IMR-90 (cell line): ENCODE measurements around the gene DNM3. TPM values are rescaled to one million over a fixed set of nuclear protein-coding genes. Genes with fewer than 3 reads are reported as not detected.

Experiments used
- ATAC-seq: fragments of 200-7000 bp; cut with Tn5 transposase; 2 replicates; pipeline ENCODE4 v1.9.1; 2020; ENCODE audit warnings: low read depth, mild to moderate bottlenecking, moderate library complexity
- BruUV-seq: library from RNA; stranded (reverse); fragments of 400-500 nt; replicated peaks from 2 replicates; lab custom pipeline; 2021; lab: Mats Ljungman, UMichigan
- CTCF ChIA-PET: fragments of 300-600 bp; formaldehyde crosslinking; extraction: SDS; loops from one replicate; lab custom pipeline; 2021; ENCODE audit warnings: antibody characterized with exemption; lab: Yijun Ruan, JAX
- POLR2A ChIA-PET: fragments of 300-600 bp; sonication (Branson Sonifier 250); formaldehyde crosslinking; loops from one replicate; lab custom pipeline; 2022; ENCODE audit warnings: antibody characterized with exemption; ENCODE audit not compliant: unreplicated experiment; lab: Charles Lee
- DNase-seq: peaks from one replicate; pipeline ENCODE4 v3.0.0; 2013
- H2AFZ ChIP-seq: replicated peaks from 2 replicates; pipeline ENCODE3; 2013; ENCODE audit warnings: low read length, mild to moderate bottlenecking; ENCODE audit not compliant: poor library complexity
- H2AK5ac ChIP-seq: 2 replicates; pipeline ENCODE4 v1.6.1; 2013; ENCODE audit warnings: low read depth, low read length, inconsistent platforms
- H2AK9ac ChIP-seq: replicated peaks from 2 replicates; pipeline ENCODE3; 2013; ENCODE audit warnings: mild to moderate bottlenecking, low read depth, low read length, moderate library complexity; ENCODE audit not compliant: poor library complexity
- H2BK120ac ChIP-seq: 2 replicates; pipeline ENCODE4 v1.6.1; 2013; ENCODE audit warnings: low read depth, low read length, inconsistent platforms
- H2BK15ac ChIP-seq: 3 replicates; pipeline ENCODE4 v1.6.1; 2013; ENCODE audit warnings: low read depth, low read length, inconsistent platforms
- H2BK20ac ChIP-seq: 2 replicates; pipeline ENCODE4 v1.6.1; 2013; ENCODE audit warnings: low read depth, mild to moderate bottlenecking, inconsistent platforms, low read length, moderate library complexity
- H2BK5ac ChIP-seq: 2 replicates; pipeline ENCODE4 v1.6.1; 2013; ENCODE audit warnings: mild to moderate bottlenecking, low read depth, low read length, inconsistent platforms; ENCODE audit not compliant: poor library complexity, severe bottlenecking
- H3K14ac ChIP-seq: replicated peaks from 2 replicates; pipeline ENCODE4 v1.6.1; 2013; ENCODE audit warnings: low read depth, low read length, inconsistent platforms
- H3K18ac ChIP-seq: 2 replicates; pipeline ENCODE4 v1.6.1; 2013; ENCODE audit warnings: low read depth, low read length, control low read depth
- H3K23ac ChIP-seq: 2 replicates; pipeline ENCODE4 v1.6.1; 2013; ENCODE audit warnings: low read depth, low read length, inconsistent platforms
- H3K27ac ChIP-seq: 2 replicates; pipeline ENCODE4 v1.5.1; 2013; ENCODE audit warnings: mild to moderate bottlenecking, control low read depth, low read length; ENCODE audit not compliant: insufficient read depth
- H3K27me3 ChIP-seq: 2 replicates; pipeline ENCODE4 v1.6.1; 2013; ENCODE audit warnings: low read length; ENCODE audit not compliant: control insufficient read depth, insufficient read depth
- H3K36me3 ChIP-seq: 2 replicates; pipeline ENCODE4 v1.6.1; 2013; ENCODE audit warnings: low read length, mixed read lengths; ENCODE audit not compliant: control insufficient read depth, insufficient read depth
- H3K4ac ChIP-seq: 2 replicates; pipeline ENCODE4 v1.6.1; 2013; ENCODE audit warnings: low read depth, low read length, inconsistent platforms
- H3K4me1 ChIP-seq: 2 replicates; pipeline ENCODE4 v1.6.1; 2013; ENCODE audit warnings: low read length, mixed read lengths; ENCODE audit not compliant: control insufficient read depth, insufficient read depth
- H3K4me2 ChIP-seq: 2 replicates; pipeline ENCODE4 v1.6.1; 2013; ENCODE audit warnings: low read depth, mild to moderate bottlenecking, control low read depth, low read length, moderate library complexity
- H3K4me3 ChIP-seq: 2 replicates; pipeline ENCODE4 v1.5.1; 2013; ENCODE audit warnings: low read depth, mild to moderate bottlenecking, control low read depth, low read length, moderate library complexity; ENCODE audit not compliant: insufficient read depth
- H3K56ac ChIP-seq: 2 replicates; pipeline ENCODE4 v1.6.1; 2013; ENCODE audit warnings: low read length, inconsistent platforms; ENCODE audit not compliant: insufficient read depth; ENCODE audit errors: extremely low read depth
- H3K79me1 ChIP-seq, 2 experiments: 2 replicates each; pipeline ENCODE4 v1.6.1; 2013; ENCODE audit warnings: low read length in 2 of 2, inconsistent platforms in 1 of 2, low read depth in 1 of 2
- H3K9ac ChIP-seq: 2 replicates; pipeline ENCODE4 v1.6.1; 2013; ENCODE audit warnings: low read depth, low read length, control low read depth
- H3K9me1 ChIP-seq: 2 replicates; pipeline ENCODE4 v1.6.1; 2013; ENCODE audit warnings: low read length, inconsistent platforms; ENCODE audit not compliant: insufficient read depth
- H3K9me3 ChIP-seq: 2 replicates; pipeline ENCODE4 v1.6.1; 2013; ENCODE audit warnings: low read length; ENCODE audit not compliant: control insufficient read depth, insufficient read depth
- H4K20me1 ChIP-seq: 2 replicates; pipeline ENCODE4 v1.6.1; 2013; ENCODE audit warnings: low read length, inconsistent platforms; ENCODE audit not compliant: insufficient read depth
- H4K5ac ChIP-seq: 2 replicates; pipeline ENCODE4 v1.6.1; 2013; ENCODE audit warnings: mild to moderate bottlenecking, low read depth, low read length, control low read depth
- H4K8ac ChIP-seq, 2 experiments: 2 replicates each; pipeline ENCODE4 v1.6.1; 2013; ENCODE audit warnings: low read depth in 2 of 2, low read length in 2 of 2, control low read depth in 1 of 2, inconsistent platforms in 1 of 2
- H4K91ac ChIP-seq: 2 replicates; pipeline ENCODE4 v1.6.1; 2013; ENCODE audit warnings: low read depth, low read length, inconsistent platforms; ENCODE audit not compliant: insufficient read depth
- CEBPB ChIP-seq: IDR thresholded peaks from 2 replicates; pipeline ENCODE4 v1.6.1; 2012; ENCODE audit warnings: low read depth, low read length, improper control_type of control experiment
- CHD1 ChIP-seq: IDR thresholded peaks from 2 replicates; pipeline ENCODE4 v1.6.1; 2012; ENCODE audit warnings: low read depth, low read length, improper control_type of control experiment
- FOS ChIP-seq: fragments of 150-350 bp; IDR thresholded peaks from 2 replicates; pipeline ENCODE4 v1.6.1; 2016; ENCODE audit warnings: low read depth, low read length
- MAFK ChIP-seq: IDR thresholded peaks from 2 replicates; pipeline ENCODE4 v1.6.1; 2012; ENCODE audit warnings: low read depth, low read length, improper control_type of control experiment
- MAZ ChIP-seq: IDR thresholded peaks from 2 replicates; pipeline ENCODE4 v1.6.1; 2012; ENCODE audit warnings: low read depth, mild to moderate bottlenecking, low read length, improper control_type of control experiment, moderate library complexity, borderline replicate concordance
- MXI1 ChIP-seq: IDR thresholded peaks from 2 replicates; pipeline ENCODE4 v1.6.1; 2012; ENCODE audit warnings: low read depth, mild to moderate bottlenecking, low read length, moderate library complexity, borderline replicate concordance
- NFE2L2 ChIP-seq: fragments of 150-350 bp; IDR thresholded peaks from 2 replicates; pipeline ENCODE4 v1.6.1; 2016; ENCODE audit warnings: low read depth, mild to moderate bottlenecking, low read length
- POLR2A ChIP-seq: IDR thresholded peaks from 2 replicates; pipeline ENCODE4 v1.6.1; 2012; ENCODE audit warnings: mild to moderate bottlenecking, low read depth, low read length
- RAD21 ChIP-seq: IDR thresholded peaks from 2 replicates; pipeline ENCODE4 v1.6.1; 2012; ENCODE audit warnings: low read length, improper control_type of control experiment
- WGBS, 2 experiments: methylation state at CpG; one replicate each; pipeline versions ENCODE4 v1.1.5 to v1.1.7; 2013; ENCODE audit warnings: missing lambda C conversion rate in 2 of 2; ENCODE audit not compliant: insufficient read length in 1 of 2; ENCODE audit errors: extremely low coverage in 2 of 2; 5-methylcytosine and 5-hydroxymethylcytosine counted together
- dilution Hi-C: fragments of 300-500 bp; cut with HindIII; formaldehyde crosslinking; loops from one replicate; pipeline ENCODE4 v1.14.3; 2018; ENCODE audit warnings: low sequenced_read_pairs; ENCODE audit not compliant: unreplicated experiment
- in situ Hi-C: fragments of 300-500 bp; cut with MboI; formaldehyde crosslinking; loops from 3 replicates; pipeline ENCODE4 v1.14.3; 2019; ENCODE audit warnings: low sequenced_read_pairs, inconsistent platforms, mixed read lengths
- intact Hi-C: fragments of 100-400 bp; cut with micrococcal nuclease; formaldehyde crosslinking; loops from 2 replicates; pipeline ENCODE4 v1.10.0; 2022
- polyA plus RNA-seq, 3 experiments: library from polyadenylated mRNA; depleted of rRNA; stranded (reverse); fragments of >200 nt; gene quantifications; 2 replicates each; pipeline ENCODE4 v1.2.3, GENCODE V29; 2012; ENCODE audit warnings: low replicate concordance in 1 of 3
- total RNA-seq: library from RNA; depleted of rRNA; stranded (reverse); fragments of >200 nt; gene quantifications from 2 replicates; pipeline ENCODE4 v1.2.3, GENCODE V29; 2012
- TF ChIP-seq, protein P1 (sequence below): fragments of 150-350 bp; IDR thresholded peaks from 2 replicates; pipeline ENCODE4 v1.6.1; 2016; ENCODE audit warnings: low read depth, mild to moderate bottlenecking, low read length, moderate library complexity, borderline replicate concordance
- TF ChIP-seq, protein P2 (sequence below): fragments of 150-350 bp; IDR thresholded peaks from 2 replicates; pipeline ENCODE4 v1.6.1; 2017; ENCODE audit warnings: mild to moderate bottlenecking, antibody characterized with exemption, low read length, low read depth
- TF ChIP-seq, protein P3 (sequence below): conservative IDR thresholded peaks from 2 replicates; pipeline ENCODE4 v1.5.1; 2012; ENCODE audit warnings: mild to moderate bottlenecking, low read depth, low read length, improper control_type of control experiment

DNM3 gene
- total and polyA plus RNA-seq, 2 of the 4 experiments (the other 2 are of a cell fraction), result 0.36 TPM

DNA sequence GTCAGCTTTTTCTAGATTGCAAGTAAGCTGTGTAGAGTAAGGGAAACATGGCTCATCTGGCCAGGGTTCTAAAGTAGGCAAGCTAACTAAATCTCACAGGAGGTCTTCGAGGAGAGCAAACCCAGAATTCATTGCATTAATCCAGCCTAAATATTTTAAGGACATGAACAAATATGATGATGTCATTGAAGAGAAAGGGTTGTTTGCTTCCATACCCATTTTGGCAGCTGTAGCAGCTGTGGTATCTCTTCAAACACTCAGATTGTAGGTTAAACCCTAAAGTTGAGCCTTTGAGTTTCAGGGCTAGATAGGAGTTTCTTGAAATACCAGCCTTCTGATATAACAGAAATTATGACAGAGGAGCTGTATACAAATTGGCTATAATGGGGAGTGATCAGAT is 378.7 kb downstream of the DNM3 start:
- ChIA-PET POLR2A (no interaction called here), CTCF (interaction anchor here (0.6 kb wide), 1 partner anchor 85 kb away, joined by 3 read pairs; no protein-coding TSS in a partner anchor)
- peak; percentile 11 for DNase-seq
- H4K5ac ChIP-seq, result no peak overlapping the region
- TF ChIP-seq, protein P1, sequence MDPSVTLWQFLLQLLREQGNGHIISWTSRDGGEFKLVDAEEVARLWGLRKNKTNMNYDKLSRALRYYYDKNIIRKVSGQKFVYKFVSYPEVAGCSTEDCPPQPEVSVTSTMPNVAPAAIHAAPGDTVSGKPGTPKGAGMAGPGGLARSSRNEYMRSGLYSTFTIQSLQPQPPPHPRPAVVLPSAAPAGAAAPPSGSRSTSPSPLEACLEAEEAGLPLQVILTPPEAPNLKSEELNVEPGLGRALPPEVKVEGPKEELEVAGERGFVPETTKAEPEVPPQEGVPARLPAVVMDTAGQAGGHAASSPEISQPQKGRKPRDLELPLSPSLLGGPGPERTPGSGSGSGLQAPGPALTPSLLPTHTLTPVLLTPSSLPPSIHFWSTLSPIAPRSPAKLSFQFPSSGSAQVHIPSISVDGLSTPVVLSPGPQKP, result no peak
- no peak for TF ChIP-seq MXI1
- TF ChIP-seq CHD1, result no peak
- TF ChIP-seq, protein P2, sequence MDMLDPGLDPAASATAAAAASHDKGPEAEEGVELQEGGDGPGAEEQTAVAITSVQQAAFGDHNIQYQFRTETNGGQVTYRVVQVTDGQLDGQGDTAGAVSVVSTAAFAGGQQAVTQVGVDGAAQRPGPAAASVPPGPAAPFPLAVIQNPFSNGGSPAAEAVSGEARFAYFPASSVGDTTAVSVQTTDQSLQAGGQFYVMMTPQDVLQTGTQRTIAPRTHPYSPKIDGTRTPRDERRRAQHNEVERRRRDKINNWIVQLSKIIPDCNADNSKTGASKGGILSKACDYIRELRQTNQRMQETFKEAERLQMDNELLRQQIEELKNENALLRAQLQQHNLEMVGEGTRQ, result no peak
- TF ChIP-seq CEBPB, result no peak
- TF ChIP-seq NFE2L2, result no peak
- TF ChIP-seq, protein P3, sequence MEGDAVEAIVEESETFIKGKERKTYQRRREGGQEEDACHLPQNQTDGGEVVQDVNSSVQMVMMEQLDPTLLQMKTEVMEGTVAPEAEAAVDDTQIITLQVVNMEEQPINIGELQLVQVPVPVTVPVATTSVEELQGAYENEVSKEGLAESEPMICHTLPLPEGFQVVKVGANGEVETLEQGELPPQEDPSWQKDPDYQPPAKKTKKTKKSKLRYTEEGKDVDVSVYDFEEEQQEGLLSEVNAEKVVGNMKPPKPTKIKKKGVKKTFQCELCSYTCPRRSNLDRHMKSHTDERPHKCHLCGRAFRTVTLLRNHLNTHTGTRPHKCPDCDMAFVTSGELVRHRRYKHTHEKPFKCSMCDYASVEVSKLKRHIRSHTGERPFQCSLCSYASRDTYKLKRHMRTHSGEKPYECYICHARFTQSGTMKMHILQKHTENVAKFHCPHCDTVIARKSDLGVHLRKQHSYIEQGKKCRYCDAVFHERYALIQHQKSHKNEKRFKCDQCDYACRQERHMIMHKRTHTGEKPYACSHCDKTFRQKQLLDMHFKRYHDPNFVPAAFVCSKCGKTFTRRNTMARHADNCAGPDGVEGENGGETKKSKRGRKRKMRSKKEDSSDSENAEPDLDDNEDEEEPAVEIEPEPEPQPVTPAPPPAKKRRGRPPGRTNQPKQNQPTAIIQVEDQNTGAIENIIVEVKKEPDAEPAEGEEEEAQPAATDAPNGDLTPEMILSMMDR, result no peak
- no peak for TF ChIP-seq FOS
- TF ChIP-seq MAZ, result no peak
- no peak for TF ChIP-seq POLR2A
- TF ChIP-seq MAFK, result no peak
- no peak for TF ChIP-seq RAD21
- peak; percentile 37; the same call in 1 of the 2 replicates for ATAC-seq
- no peak overlapping the region; the same call in 1 of the 2 replicates for H3K18ac ChIP-seq
- H3K27ac ChIP-seq, result no peak overlapping the region
- H2AK9ac ChIP-seq, result no peak overlapping the region
- H3K4me1 ChIP-seq, result peaks cover 4% of the 10 kb centered on the region; the same call in 1 of the 2 replicates
- H2AK5ac ChIP-seq, result no peak overlapping the region
- in situ Hi-C loops, result no loop called here
- H3K23ac ChIP-seq, result no peak overlapping the region
- dilution Hi-C loops, result no loop called here
- no peak overlapping the region for H2BK120ac ChIP-seq
- H3K9ac ChIP-seq, result no peak overlapping the region
- no peak overlapping the region for H3K56ac ChIP-seq
- H3K9me1 ChIP-seq, result no peaks in the 10 kb centered on the region
- no peak overlapping the region for H4K8ac ChIP-seq
- intact Hi-C loops, result loop anchor here (5.0 kb wide), 2 partner anchors 33 to 48 kb away; no protein-coding TSS in a partner anchor
- H4K20me1 ChIP-seq, result no peaks in the 10 kb centered on the region
- H3K4me3 ChIP-seq, result no peak overlapping the region
- H3K4ac ChIP-seq, result no peak overlapping the region
- no peaks in the 10 kb centered on the region for H3K9me3 ChIP-seq
- H3K14ac ChIP-seq, result no peak overlapping the region
- H3K79me1 ChIP-seq, result no peaks in the 10 kb centered on the region
- BruUV-seq, result no TSS peak
- H2BK15ac ChIP-seq, result no peak overlapping the region
- no peak overlapping the region for H4K91ac ChIP-seq
- H2BK5ac ChIP-seq, result no peak overlapping the region
- no CpG with 5 or more reads among the region's 1 CpG for WGBS, 2 experiments
- no peak overlapping the region for H2BK20ac ChIP-seq
- H3K27me3 ChIP-seq, result no peaks in the 10 kb centered on the region
- no peaks in the 10 kb centered on the region for H3K36me3 ChIP-seq
- H2AFZ ChIP-seq, result no peak overlapping the region
- H3K4me2 ChIP-seq, result no peak overlapping the region
